HG02938 (cell line): ENCODE measurements around the gene XRCC2.
"Not testable (repeated sequence)": the region's sequence is repeated elsewhere in the genome, so short reads cannot be mapped to it uniquely, and the experiment has no call there.

ENCODE experiments used
- ATAC-seq: cut with Tn5 transposase; IDR thresholded peaks from one replicate; pipeline ENCODE4 v1.9.1; 2021; ENCODE audit warnings: mild to moderate bottlenecking, moderate library complexity; ENCODE audit not compliant: unreplicated experiment

XRCC2 gene

GRCh38 chr7:152675759-152676636, at the start of gene XRCC2:
TSS of gene XRCC2 (minus strand) at chr7:152676141. CDS start at chr7:152676079, 62 bp downstream.
- peak; percentile 87 for ATAC-seq

- ATAC-seq, result no peak
Measured at GRCh38 chr7:152723364-152723763, 47.4 kb upstream of the XRCC2 start.

- not testable (repeated sequence) for ATAC-seq
Measured at GRCh38 chr7:152712412-152713042, 36.6 kb upstream of the XRCC2 start.

- ATAC-seq, result no peak
Measured at GRCh38 chr7:152711444-152711944, 35.6 kb upstream of the XRCC2 start.

- ATAC-seq, result no peak
Measured at GRCh38 chr7:152710153-152710442, 34.2 kb upstream of the XRCC2 start.

- no peak for ATAC-seq
Measured at GRCh38 chr7:152709287-152710152, 33.6 kb upstream of the XRCC2 start.

GRCh38 chr7:152704796-152705384, 28.9 kb upstream of the XRCC2 start:
- ATAC-seq, result no peak

- ATAC-seq, result no peak
Measured at GRCh38 chr7:152699079-152699478, 23.1 kb upstream of the XRCC2 start.

- ATAC-seq, result not testable (repeated sequence)
Measured at GRCh38 chr7:152697268-152697974, 21.5 kb upstream of the XRCC2 start.

GRCh38 chr7:152692196-152692595, 16.3 kb upstream of the XRCC2 start:
- ATAC-seq, result not testable (repeated sequence)

GRCh38 chr7:152683297-152683696, 7.4 kb upstream of the XRCC2 start:
- ATAC-seq, result no peak

GRCh38 chr7:152677808-152678670, 2.1 kb upstream of the XRCC2 start:
- no peak for ATAC-seq

- ATAC-seq, result peak; percentile 33
Measured at GRCh38 chr7:152674860-152675758, 832 bp downstream of the XRCC2 start.

- no peak for ATAC-seq
Measured at GRCh38 chr7:152673897-152674296, 2.0 kb downstream of the XRCC2 start.

GRCh38 chr7:152672626-152673025, 3.3 kb downstream of the XRCC2 start:
- no peak for ATAC-seq

- ATAC-seq, result no peak
Measured at GRCh38 chr7:152669758-152670157, 6.2 kb downstream of the XRCC2 start.

GRCh38 chr7:152668975-152669374, 7.0 kb downstream of the XRCC2 start:
- no peak for ATAC-seq

GRCh38 chr7:152667958-152668357, 8.0 kb downstream of the XRCC2 start:
- ATAC-seq, result peak; percentile 80
